Hematopoietic multipotent progenitor cell (in vitro differentiated cells): ENCODE data around the gene BOLA1. TPM values are rescaled to one million over a fixed set of nuclear protein-coding genes. Genes with fewer than 3 reads are reported as not detected.
"Not testable (repeated sequence)": the region's sequence is repeated elsewhere in the genome, so short reads cannot be mapped to it uniquely, and the experiment has no call there.

Experiments used
- DNase-seq, 3 donors: peaks; one replicate each; pipeline ENCODE4 v3.0.0-alpha.2; 2011 to 2015; ENCODE audit warnings: low read depth in 2 of 3, low spot score in 2 of 3
- total RNA-seq: library from RNA; depleted of rRNA; stranded (reverse); fragments of >200 nt; gene quantifications from one replicate; pipeline ENCODE4 v1.2.3, GENCODE V29; 2012

The BOLA1 gene
- total RNA-seq, 1 donor, result 28.3 TPM

DNA sequence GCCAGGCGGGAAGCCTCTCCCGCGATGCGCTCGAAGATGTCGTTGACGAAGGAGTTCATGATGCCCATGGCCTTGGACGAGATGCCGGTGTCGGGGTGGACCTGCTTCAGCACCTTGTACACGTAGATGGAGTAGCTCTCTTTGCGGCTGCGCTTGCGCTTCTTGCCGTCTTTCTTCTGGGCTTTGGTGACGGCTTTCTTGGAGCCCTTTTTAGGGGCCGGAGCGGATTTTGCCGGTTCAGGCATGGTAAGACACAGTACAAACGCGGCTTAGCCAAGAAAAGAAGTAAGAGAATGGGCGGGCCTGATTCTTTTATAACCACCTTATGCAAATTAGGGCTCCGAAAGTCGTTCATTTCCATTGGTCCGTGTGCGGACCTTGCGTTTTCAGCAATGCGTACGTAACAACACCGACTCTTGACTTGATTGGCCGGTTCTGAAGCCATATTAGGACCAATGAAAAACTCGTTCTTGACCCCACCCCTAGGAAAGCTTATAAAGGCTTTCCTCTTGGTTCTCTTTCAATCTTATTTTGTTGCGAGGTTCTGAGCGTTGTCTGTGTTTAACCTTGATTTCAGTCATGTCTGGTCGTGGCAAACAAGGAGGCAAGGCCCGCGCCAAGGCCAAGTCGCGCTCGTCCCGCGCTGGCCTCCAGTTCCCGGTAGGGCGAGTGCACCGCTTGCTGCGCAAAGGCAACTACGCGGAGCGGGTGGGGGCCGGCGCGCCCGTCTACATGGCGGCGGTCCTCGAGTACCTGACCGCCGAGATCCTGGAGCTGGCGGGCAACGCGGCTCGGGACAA lies 12.8 kb upstream of the BOLA1 start:
- DNase-seq, result peak; percentile 93 to 99 (median 97)

DNA sequence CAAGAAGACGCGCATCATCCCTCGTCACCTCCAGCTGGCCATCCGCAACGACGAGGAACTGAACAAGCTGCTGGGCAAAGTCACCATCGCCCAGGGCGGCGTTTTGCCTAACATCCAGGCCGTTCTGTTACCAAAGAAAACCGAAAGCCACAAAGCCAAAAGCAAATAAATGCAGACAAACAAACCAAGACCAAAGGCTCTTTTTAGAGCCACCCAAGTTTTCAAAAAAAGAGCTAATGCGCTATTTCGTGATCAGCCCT lies 12.2 kb upstream of the BOLA1 start:
- DNase-seq, result not testable (repeated sequence)

- DNase-seq, result peak; percentile 73 to 98 (median 96)
Measured at GRCh38 chr1:149887456-149888246, 11.7 kb upstream of the BOLA1 start.

GRCh38 chr1:149888247-149888998 lies 10.9 kb upstream of the BOLA1 start:
- DNase-seq, result peak in 2 of 3 donors; percentile 86 to 94

- no peak for DNase-seq
Measured at GRCh38 chr1:149888999-149889289, 10.4 kb upstream of the BOLA1 start.

DNA sequence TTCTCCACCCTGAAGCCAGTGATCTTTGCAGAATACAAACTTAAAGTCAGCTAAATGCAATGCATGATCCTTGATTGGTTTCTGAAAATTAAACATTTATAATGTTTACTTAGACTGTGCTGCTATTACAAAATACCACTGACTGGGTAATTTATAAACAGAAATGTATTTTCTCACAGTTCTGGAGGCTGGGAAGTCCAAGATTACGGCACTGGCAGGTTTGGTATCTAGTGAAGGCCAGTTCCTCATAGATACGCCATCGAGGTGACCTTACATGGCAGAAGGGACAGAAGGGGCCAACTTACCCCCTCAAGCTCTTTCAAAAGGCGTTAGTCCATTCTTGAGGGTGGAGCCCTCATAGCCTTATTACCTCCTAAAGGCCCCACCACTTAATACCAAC lies 2.8 kb upstream of the BOLA1 start:
- no peak for DNase-seq

GRCh38 chr1:149903836-149904491 lies 4.6 kb downstream of the BOLA1 start:
- no peak for DNase-seq

GRCh38 chr1:149906570-149907075 lies 7.3 kb downstream of the BOLA1 start:
- no peak for DNase-seq

- DNase-seq, result no peak
Measured at GRCh38 chr1:149914545-149914944, 15.2 kb downstream of the BOLA1 start.

DNA sequence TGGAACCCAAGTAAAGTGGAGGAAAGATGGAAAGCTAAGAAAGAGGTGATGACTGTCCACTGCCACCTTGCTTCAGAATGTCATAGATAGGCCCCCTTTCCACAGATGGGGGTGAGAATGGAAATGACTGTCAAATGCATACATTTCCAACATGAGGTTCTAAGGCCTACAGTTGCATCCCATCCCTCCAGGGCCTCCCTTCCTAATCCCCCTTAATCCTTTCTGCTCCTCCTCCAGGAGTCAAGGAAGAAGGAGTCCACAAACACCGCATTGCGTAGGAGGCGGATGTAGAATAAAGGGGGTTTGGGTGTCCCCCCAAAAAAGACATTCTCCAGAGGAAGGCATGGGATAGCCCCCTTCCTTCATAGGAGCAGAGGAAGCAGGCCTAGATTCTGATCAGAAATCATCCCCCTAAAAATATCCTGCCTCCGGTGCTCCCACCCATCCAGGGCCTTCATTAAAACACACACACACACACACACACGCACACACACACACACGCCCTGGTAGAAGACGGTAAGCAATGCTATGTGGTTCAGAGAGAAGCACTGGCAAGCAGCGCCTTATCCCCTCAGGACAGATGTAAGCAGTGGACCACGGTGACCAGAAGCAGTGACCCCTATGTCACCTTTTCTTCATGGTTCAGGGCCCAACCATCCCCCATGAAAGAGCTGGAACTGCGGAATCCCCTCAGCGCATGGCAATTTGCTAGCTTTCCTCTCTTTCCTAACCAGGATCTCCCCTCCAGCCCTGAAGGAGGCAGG lies 16.2 kb downstream of the BOLA1 start:
- DNase-seq, result peak in 1 of 3 donors; percentile 22

- peak in 2 of 3 donors; percentile 18 to 29 for DNase-seq
Measured at GRCh38 chr1:149916193-149916897, 17.0 kb downstream of the BOLA1 start.

DNA sequence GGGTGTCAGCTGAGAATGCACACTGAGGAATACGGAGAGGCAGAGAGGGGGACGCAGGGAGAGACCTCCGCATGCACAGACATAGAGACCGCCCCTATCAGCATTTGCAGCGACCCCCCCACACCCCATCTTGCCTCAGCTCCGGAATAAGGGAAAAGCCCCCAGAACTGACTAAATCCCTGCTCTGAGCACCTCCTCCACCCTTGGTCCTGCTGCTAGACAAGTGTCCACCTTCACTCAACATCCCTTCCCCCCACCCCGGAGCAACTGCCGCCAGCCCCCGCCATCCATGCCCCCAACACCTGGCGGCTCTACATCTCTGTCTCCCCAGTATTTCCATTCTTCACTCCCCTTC lies 17.5 kb downstream of the BOLA1 start:
- no peak for DNase-seq

GRCh38 chr1:149917571-149918144 lies 18.3 kb downstream of the BOLA1 start, which contains the start of gene SV2A:
TSS of gene SV2A (minus strand) at chr1:149917844. CDS start at chr1:149913840, 4,004 bp downstream.
- peak in 2 of 3 donors; percentile 60 to 72 for DNase-seq

DNA sequence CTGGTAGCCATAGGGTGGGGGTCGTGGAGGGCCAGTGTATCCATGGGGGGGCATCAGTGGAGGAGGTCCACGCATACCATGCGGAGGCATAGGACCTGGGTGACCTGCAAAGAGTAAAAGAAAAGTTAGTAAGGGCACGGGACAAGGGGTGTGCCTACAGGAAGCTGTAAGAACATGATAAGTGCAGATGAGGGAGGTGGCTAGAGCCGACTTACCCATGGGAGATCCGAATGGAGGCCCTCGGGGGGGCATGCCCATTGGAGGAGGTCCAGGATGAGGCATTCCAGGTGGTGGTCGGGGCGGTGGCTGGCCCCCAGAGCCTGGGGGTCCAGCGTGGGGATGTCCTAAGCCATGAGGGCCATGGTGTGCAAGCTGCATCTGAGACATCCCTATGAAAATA lies 24.3 kb downstream of the BOLA1 start:
- DNase-seq, result no peak

DNA sequence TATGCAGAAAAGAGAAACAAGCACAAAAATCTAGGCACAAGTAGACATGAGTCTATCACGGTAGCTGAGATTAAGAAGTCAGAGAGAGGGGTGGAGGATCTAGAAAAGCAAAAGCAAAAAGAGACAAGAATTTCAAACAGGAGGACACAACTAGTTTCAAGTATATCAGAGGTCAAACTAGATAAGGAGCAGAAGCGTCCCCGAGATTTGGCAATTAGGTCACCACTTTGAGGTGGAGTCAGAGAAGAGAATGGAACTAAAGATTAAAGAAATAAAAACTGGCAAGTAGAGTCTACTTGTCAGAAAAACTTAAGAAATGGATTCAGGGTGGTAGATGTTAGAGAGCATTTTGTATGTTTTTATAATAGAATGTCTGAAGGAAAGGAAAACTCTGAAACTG lies 26.0 kb downstream of the BOLA1 start:
- no peak for DNase-seq

DNA sequence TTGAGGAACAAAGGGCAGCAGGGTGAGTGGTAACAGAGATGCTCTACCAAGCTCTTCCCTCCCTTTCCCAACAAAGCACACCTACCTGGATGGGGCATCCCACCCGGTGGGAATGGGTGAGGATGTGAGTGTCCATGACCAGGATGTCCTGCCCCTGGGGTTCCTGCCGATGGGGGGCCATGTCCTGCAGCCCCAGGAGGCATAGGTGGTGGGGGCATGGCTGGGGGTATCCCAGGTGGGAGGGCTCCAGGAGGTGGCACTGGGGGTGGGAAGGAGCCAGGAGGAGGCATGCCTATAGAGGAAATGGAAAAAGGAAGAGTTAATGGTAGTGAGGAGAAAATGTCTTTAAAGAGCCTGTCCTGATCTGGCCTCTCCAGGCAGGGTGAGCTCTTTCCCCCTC lies 26.4 kb downstream of the BOLA1 start:
- no peak for DNase-seq

- no peak for DNase-seq
Measured at GRCh38 chr1:149926296-149926695, 26.9 kb downstream of the BOLA1 start.

DNA sequence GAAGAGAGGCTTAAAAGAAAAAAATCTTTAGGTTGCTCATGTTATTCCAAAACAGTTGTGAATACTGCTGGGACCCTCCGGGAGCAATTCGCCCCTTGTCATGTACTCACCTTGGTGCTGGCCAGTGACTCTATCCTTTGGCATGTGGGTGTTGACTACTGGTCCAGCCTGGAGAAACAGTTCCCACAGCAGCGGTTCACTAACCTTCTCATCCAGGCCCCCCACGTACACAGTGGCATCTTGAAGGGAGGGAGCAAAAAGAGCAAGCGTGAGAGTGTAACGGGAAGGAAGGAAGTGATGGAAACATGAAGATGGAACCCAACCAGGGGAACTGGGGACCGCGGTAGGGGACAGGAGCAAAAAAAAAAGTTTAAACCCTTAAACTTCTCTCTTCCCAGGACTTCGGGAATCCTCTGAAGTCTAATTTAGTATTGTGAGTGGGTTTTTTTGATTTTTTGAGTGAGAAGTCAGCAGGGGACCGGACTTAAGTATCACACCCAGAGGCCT lies 27.7 kb downstream of the BOLA1 start:
- DNase-seq, result no peak
